Measurements from ENCODE around the gene LIPH.

DNA sequence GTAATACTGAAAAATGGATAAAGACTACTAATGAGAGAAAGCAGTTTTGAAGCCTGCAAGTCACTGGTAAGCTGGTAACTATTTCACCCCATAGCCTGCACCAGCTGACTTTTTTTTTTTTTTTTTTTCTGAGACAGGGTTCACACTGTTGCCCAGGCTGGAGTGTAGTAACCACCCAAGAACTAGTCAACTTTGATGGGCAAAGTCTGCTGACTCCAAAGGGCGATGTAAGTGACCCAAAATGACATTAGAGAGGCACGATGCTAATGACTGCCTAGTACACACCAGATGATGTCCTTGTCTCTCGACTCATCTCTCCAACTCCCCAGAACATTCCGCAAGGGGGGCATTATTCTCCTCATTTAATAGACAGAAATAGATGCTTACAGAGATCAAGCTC lies 40.7 kb downstream of the LIPH start:
- TF ChIP-seq, protein P1, sequence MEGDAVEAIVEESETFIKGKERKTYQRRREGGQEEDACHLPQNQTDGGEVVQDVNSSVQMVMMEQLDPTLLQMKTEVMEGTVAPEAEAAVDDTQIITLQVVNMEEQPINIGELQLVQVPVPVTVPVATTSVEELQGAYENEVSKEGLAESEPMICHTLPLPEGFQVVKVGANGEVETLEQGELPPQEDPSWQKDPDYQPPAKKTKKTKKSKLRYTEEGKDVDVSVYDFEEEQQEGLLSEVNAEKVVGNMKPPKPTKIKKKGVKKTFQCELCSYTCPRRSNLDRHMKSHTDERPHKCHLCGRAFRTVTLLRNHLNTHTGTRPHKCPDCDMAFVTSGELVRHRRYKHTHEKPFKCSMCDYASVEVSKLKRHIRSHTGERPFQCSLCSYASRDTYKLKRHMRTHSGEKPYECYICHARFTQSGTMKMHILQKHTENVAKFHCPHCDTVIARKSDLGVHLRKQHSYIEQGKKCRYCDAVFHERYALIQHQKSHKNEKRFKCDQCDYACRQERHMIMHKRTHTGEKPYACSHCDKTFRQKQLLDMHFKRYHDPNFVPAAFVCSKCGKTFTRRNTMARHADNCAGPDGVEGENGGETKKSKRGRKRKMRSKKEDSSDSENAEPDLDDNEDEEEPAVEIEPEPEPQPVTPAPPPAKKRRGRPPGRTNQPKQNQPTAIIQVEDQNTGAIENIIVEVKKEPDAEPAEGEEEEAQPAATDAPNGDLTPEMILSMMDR (IDR thresholded peaks at IDR 0.05): no peak
- no peak for TF ChIP-seq POLR2A (IDR thresholded peaks at IDR 0.05)

All from testis (tissue), 2 donors.